Activated gamma-delta T cell treated with Interleukin-2 at 50 U/mL for 16 hours (primary cell): ENCODE data around the gene FAM89B.

ENCODE experiments used
- DNase-seq: peaks from one replicate; pipeline ENCODE4 v3.0.0-alpha.2; 2020

FAM89B gene

GRCh38 chr11:65539744-65540289 is 32.5 kb upstream of the FAM89B start:
- DNase-seq = no peak

GRCh38 chr11:65540290-65541092 is 31.8 kb upstream of the FAM89B start:
- peak; percentile 84 for DNase-seq

GRCh38 chr11:65541093-65541982 is 31.0 kb upstream of the FAM89B start:
- DNase-seq = no peak

- DNase-seq = no peak
Measured at GRCh38 chr11:65542738-65543390, 29.5 kb upstream of the FAM89B start.

- DNase-seq = no peak
Measured at GRCh38 chr11:65545853-65546216, 26.5 kb upstream of the FAM89B start.

GRCh38 chr11:65546217-65546958 is 25.9 kb upstream of the FAM89B start:
- peak; percentile 99 for DNase-seq

- peak; percentile 39 for DNase-seq
Measured at GRCh38 chr11:65547446-65548125, 24.8 kb upstream of the FAM89B start.

GRCh38 chr11:65548395-65548794 is 23.9 kb upstream of the FAM89B start:
- DNase-seq = no peak

- no peak for DNase-seq
Measured at GRCh38 chr11:65549096-65549495, 23.2 kb upstream of the FAM89B start.

- DNase-seq = peak; percentile 64
Measured at GRCh38 chr11:65551572-65552387, 20.6 kb upstream of the FAM89B start.

GRCh38 chr11:65552388-65552951 is 19.9 kb upstream of the FAM89B start:
- no peak for DNase-seq

- peak; percentile 73 for DNase-seq
Measured at GRCh38 chr11:65553301-65554001, 18.9 kb upstream of the FAM89B start.

- DNase-seq = no peak
Measured at GRCh38 chr11:65554057-65554818, 18.1 kb upstream of the FAM89B start.

GRCh38 chr11:65554842-65555430 is 17.4 kb upstream of the FAM89B start:
- no peak for DNase-seq

GRCh38 chr11:65555693-65556231 is 16.6 kb upstream of the FAM89B start:
- no peak for DNase-seq

GRCh38 chr11:65556470-65557279 is 15.7 kb upstream of the FAM89B start:
- DNase-seq = no peak

GRCh38 chr11:65557280-65558001 is 14.9 kb upstream of the FAM89B start:
- DNase-seq = no peak
